Progenitor cell of endocrine pancreas (in vitro differentiated cells): ENCODE results near the gene ZNF408. TPM values are rescaled to one million over a fixed set of nuclear protein-coding genes. Genes with fewer than 3 reads are reported as not detected.
A peak's percentile ranks its signal among the peaks of the same experiment; 100 is the strongest.

Experiments
- DNase-seq: peaks from one replicate; pipeline ENCODE4 v3.0.0; 2021; ENCODE audit warnings: low spot score; ENCODE audit not compliant: unreplicated experiment
- H3K27ac Mint-ChIP-seq: 2 replicates; pipeline ENCODE4 v1.8.0; 2021; ENCODE audit warnings: mild to moderate bottlenecking, moderate library complexity, mixed read lengths
- H3K27me3 Mint-ChIP-seq: 2 replicates; pipeline ENCODE4 v1.8.0; 2021; ENCODE audit warnings: mixed read lengths
- H3K36me3 Mint-ChIP-seq: 2 replicates; pipeline ENCODE4 v1.8.0; 2022; ENCODE audit warnings: mixed read lengths; ENCODE audit not compliant: insufficient read depth
- H3K4me1 Mint-ChIP-seq: 2 replicates; pipeline ENCODE4 v1.8.0; 2021; ENCODE audit warnings: low read depth, mixed read lengths
- H3K4me3 Mint-ChIP-seq: 2 replicates; pipeline ENCODE4 v1.8.0; 2021; ENCODE audit warnings: low read depth, mild to moderate bottlenecking, moderate library complexity, mixed read lengths
- H3K9me3 Mint-ChIP-seq: 2 replicates; pipeline ENCODE4 v1.8.0; 2021; ENCODE audit warnings: low read depth, mixed read lengths
- total RNA-seq: library from RNA; stranded (reverse); gene quantifications from 2 replicates; pipeline ENCODE4 v1.2.1, GENCODE V29; 2021
- TF ChIP-seq, protein P1 (sequence below): fragments of 200-600 bp; sonication (generic); IDR thresholded peaks from one replicate; pipeline ENCODE4 v1.5.0; 2021; ENCODE audit warnings: antibody characterized with exemption, mild to moderate bottlenecking; ENCODE audit not compliant: unreplicated experiment

The ZNF408 gene
- total RNA-seq, 1 donor from 2014 or later: 11.6 TPM

DNA sequence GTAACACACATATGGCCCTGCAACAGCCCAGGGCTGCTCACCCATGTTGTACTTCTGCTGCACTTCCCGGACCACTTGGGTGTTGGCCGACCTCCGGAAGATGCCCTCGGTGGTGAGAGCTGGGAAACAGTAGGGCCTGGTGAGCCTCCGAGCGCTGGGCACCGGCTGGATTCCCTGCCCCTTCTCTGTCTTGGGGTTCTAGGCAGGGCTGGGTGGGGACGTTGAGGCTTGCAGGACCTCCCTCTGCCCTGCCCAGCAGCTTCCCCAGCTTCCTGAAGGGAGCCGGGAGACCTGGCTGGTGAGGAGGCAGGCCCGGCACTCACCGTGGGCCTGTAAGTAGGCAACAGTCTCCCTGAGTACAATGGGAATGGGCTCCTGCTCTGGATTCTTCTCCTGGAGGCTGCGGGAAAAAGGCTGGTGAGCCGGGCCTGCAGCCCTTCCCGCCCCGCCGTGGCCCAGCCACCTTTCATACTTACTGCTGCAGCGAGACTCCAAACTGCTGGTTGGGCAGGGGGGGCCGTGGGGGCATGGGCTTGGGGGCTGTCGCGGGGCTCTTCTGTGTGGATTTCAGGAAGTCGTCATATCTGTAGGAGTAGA is 20.6 kb upstream of the ZNF408 start:
- H3K4me3 Mint-ChIP-seq: no peak overlapping the region
- H3K4me1 Mint-ChIP-seq: no peaks in the 10 kb centered on the region
- DNase-seq: no peak
- H3K36me3 Mint-ChIP-seq: peaks cover 7% of the 10 kb centered on the region
- TF ChIP-seq, protein P1, sequence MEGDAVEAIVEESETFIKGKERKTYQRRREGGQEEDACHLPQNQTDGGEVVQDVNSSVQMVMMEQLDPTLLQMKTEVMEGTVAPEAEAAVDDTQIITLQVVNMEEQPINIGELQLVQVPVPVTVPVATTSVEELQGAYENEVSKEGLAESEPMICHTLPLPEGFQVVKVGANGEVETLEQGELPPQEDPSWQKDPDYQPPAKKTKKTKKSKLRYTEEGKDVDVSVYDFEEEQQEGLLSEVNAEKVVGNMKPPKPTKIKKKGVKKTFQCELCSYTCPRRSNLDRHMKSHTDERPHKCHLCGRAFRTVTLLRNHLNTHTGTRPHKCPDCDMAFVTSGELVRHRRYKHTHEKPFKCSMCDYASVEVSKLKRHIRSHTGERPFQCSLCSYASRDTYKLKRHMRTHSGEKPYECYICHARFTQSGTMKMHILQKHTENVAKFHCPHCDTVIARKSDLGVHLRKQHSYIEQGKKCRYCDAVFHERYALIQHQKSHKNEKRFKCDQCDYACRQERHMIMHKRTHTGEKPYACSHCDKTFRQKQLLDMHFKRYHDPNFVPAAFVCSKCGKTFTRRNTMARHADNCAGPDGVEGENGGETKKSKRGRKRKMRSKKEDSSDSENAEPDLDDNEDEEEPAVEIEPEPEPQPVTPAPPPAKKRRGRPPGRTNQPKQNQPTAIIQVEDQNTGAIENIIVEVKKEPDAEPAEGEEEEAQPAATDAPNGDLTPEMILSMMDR: no peak
- no peak overlapping the region for H3K27ac Mint-ChIP-seq
- H3K27me3 Mint-ChIP-seq: no peaks in the 10 kb centered on the region
- no peaks in the 10 kb centered on the region for H3K9me3 Mint-ChIP-seq

DNA sequence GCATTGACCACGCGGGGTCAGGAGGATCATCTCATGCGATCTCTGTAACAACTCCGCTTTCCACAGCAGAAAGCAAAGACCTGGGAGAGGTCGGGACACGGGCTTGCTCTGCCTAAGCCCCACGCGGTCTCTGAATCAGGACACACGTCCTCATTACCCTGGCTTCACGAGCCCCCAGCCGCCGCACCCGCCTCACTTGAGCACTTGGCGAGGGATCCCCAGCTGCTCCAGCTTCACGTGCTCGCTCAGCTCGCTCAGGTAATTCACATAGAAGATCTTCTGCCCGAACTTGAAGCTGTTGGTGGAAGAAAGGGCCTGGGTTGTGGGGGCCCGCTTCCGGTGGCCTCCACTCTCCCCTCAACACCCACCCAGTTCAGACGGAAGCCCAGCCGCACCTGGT is 20.0 kb upstream of the ZNF408 start:
- DNase-seq: no peak
- Mint-ChIP-seq H3K27me3 (no peaks in the 10 kb centered on the region), H3K36me3 (peaks cover 7% of the 10 kb centered on the region), H3K4me3 (no peak overlapping the region), H3K4me1 (no peaks in the 10 kb centered on the region), H3K27ac (no peak overlapping the region), H3K9me3 (no peaks in the 10 kb centered on the region)
- TF ChIP-seq, protein P1: no peak

DNA sequence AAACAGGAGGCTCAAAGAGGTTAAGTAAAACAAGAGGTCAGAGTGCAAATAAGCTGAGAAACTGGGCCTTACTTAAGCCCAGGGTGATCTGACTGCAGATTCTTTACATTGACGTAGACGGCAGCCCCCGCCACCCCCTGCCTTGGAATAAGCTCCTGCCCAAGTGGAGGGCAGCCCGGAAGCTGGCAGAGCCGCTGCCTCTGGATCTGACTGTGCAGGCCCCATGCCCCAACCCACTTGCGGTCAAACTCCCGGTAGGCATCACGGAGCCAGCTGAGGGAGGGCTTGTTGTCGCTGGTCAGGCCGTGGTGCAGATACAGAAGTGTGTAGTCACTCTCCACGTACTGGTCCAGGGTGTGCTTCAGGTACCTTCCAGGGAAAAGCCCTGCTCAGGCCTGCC is 19.0 kb upstream of the ZNF408 start:
- TF ChIP-seq, protein P1: no peak
- Mint-ChIP-seq H3K36me3 (peaks cover 10% of the 10 kb centered on the region), H3K27ac (no peak overlapping the region), H3K4me1 (no peaks in the 10 kb centered on the region), H3K27me3 (no peaks in the 10 kb centered on the region), H3K4me3 (no peak overlapping the region), H3K9me3 (no peaks in the 10 kb centered on the region)
- no peak for DNase-seq

DNA sequence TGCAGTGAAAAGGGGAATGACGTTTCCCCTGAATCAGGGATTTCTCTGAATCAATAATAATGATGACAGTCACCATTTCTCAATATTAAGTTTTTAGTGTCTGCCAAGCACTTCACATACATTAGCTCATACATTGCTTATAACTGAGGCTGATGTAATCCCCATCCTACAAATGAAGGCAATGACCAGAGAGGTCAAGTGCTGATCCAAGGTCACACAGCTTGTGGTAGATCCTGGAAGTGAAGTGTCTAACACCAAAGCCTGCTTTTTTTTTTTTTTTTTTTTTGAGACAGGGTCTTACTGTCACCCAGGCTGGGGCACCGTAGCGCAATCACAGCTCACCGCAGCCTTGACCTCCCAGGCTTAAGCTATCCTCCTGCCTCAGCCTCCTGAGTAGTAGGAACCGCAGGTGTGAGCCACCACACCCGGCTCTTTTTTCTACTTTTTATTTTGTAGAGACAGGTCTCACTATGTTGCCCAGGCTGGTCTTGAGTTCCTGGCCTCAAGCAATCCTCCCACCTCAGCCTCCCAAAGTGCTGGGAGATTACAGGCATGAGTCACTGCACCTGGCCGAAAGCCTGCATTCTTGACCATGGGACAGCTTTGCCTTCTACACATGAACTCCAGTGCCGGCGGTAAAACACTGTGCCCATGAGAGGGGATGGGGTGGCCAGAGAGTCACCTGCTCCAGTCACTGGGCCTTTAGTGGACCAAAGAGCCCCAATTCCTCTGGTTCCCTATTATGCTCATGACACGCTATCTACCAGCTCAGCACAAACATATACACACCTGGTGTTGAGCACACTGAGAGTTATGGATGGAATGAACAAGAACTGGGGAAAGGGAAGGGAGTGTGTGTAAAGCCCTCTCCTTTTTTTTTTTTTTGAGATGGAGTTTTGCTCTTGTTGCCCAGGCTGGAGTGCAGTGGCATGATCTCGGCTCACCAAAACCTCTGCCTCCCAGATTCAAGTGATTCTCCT is 17.8 kb upstream of the ZNF408 start:
- DNase-seq: no peak
- H3K9me3 Mint-ChIP-seq: no peaks in the 10 kb centered on the region
- TF ChIP-seq, protein P1: no peak
- peak overlapping the region; percentile 24 for H3K27ac Mint-ChIP-seq
- no peaks in the 10 kb centered on the region for H3K4me1 Mint-ChIP-seq
- H3K36me3 Mint-ChIP-seq: peaks cover 9% of the 10 kb centered on the region
- H3K4me3 Mint-ChIP-seq: no peak overlapping the region
- H3K27me3 Mint-ChIP-seq: no peaks in the 10 kb centered on the region

DNA sequence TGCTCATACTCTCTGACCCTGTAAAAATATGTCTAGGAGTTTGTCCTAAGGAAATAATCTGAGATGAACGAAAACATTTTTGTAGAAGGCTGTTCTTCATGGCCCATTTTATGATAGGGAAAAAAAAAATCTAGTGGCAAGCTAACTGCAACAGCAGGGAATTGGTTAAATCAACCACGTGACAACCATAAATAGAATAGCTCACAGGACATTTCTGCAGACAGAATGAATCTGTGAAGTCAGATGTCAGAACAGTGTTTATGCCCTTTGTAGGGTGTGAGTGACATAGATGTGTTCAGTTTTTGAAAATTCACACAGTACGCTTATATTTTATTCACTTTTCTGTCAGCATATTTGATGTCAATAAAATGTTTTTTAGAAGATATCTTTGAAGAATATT is 16.5 kb upstream of the ZNF408 start:
- H3K4me3 Mint-ChIP-seq: no peak overlapping the region
- H3K36me3 Mint-ChIP-seq: peaks cover 10% of the 10 kb centered on the region
- DNase-seq: no peak
- no peaks in the 10 kb centered on the region for H3K4me1 Mint-ChIP-seq
- TF ChIP-seq, protein P1: no peak
- H3K9me3 Mint-ChIP-seq: no peaks in the 10 kb centered on the region
- H3K27ac Mint-ChIP-seq: no peak overlapping the region
- no peaks in the 10 kb centered on the region for H3K27me3 Mint-ChIP-seq
